HL-60/S4 treated with phorbol 12-myristate 13-acetate at 8.2 ng/mL for 4 days and 3 days (cell line): ENCODE measurements around the gene MRPL36.

ENCODE experiments used
- in situ Hi-C: fragments of 300-500 bp; cut with MboI; formaldehyde crosslinking; loops from 2 replicates; pipeline ENCODE4 v1.15.0; 2022; ENCODE audit warnings: low sequenced_read_pairs

The MRPL36 gene

DNA sequence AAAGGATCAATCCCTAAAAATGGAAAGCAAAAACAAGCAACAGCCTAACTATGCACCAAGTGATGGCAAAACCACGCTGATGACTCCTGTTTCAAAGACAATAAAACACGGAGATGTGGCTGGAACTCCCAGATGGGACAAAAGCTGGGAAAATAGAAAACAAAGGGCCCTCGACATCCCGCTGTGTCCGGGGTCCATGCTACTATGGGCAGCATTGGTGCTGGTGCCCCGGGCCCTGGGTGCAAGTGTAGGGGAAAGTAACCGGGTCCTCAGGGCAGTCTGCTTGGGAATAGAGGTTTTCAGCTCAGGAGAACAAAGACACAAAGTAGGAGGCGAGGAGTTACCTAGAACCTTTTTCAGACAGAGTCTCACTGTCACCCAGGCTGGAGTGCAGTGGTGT is 46.1 kb downstream of the MRPL36 start:
- in situ Hi-C loops = loop anchor here (10.0 to 25.0 kb wide), 2 partner anchors 259 to 401 kb away; no protein-coding TSS in a partner anchor

GRCh38 chr5:1752881-1753280 is 46.8 kb downstream of the MRPL36 start:
- in situ Hi-C loops = loop anchor here (10.0 to 25.0 kb wide), 2 partner anchors 259 to 402 kb away; no protein-coding TSS in a partner anchor

DNA sequence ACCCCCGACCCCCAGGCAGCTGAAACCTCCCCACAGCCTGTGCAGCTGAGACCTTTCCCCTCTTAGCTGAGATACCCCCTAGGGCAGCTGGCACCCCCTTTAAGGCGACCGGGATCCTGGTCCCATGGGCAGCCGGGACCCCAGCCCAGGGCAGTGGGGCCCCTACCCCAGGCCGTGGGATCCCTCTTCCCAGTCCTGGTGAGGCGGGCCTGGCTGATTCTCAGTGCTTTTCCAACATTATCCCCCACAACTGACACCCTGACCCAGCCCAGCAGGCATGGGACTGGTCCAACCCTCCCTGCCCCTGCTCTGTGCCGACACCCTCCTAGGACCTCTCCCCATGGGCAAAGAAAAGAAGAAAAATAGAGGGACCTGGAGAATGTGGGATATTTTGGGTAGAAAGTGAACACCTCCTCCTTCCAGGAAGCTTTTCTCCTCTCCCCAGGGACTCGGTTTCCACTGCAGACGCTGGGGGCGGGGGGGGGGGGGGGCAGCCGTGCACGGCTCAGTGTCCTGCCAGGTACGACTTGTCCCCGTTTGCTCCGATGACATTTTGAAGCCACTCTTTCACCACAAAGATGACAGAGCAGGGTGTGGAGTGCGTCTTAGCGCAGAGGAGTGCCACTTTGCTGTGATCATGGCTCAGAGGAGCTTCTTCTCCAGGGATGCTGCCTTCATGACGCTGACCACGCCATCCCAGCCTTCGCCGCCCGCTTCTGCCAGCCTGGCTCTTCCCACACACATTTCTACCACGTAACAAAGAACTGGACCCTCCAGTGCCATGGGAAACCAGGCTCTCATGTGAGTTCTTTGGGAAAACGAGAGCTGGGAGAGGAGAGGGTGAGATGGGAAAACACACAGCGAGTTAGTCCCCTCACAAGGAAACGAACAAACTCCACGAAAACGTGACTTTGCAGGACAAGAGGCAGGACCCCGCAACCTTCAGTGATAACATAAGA is 47.5 kb downstream of the MRPL36 start:
- in situ Hi-C loops = loop anchor here (10.0 to 25.0 kb wide), 2 partner anchors 260 to 403 kb away; no protein-coding TSS in a partner anchor

DNA sequence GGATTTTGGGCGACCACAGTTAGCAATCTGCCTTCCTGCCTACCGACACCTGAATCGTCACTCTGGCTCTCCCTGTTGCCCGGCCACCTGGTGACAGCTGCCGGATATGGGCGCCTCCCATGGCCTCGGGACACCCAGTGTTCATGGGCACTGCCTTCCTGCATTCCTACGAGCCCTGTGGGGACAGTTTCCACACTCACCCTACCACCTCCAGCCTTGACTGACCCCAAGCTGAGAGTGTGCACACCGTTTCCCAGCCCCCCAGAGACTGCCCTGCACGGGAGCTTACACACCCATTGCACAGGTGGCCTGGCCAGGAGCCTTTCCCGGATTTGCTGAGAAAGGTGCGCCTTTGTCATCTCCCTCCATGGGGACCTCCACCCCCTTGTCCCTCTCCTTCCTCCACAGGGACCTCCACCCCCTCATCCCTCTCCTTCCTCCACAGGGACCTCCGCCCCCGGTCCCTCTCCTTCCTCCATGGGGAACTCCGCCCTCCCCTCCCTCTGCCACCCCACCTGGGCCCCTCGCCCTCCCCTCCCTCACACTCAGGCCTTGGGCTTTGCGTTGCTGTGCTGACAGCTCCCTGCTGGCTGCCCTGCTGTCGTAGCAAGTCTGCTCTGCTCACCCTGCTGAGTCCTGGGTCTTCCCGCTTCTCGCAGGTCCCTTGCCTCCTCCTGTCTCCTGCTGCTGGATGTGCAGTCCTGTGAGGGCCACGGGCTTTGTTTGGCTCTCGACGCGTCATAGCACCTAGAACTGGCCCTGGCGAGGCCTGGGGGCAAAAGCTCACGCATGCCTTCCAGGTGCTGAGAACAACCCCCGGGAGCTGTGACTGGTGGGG is 48.4 kb downstream of the MRPL36 start:
- in situ Hi-C loops = loop anchor here (10.0 to 25.0 kb wide), 2 partner anchors 261 to 404 kb away; no protein-coding TSS in a partner anchor

DNA sequence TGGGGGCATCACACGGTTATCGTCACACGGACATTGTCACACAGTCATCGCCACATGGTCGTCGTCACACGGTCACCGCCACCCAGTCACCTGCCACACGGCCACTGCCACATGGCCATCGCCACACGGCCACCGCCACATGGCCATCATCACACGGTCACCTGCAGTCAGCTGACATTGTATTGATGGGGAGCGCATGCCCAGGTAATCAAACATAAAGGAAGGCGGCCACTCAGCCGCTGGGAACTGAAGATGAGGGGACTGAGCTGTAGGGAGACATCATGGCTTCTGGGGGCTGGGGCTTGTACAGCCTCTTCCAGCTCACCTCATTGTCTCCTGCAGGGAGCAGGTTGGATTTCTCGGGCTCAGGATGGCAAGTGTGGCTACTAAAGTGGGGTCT is 49.2 kb downstream of the MRPL36 start:
- in situ Hi-C loops = loop anchor here (10.0 to 25.0 kb wide), 2 partner anchors 262 to 404 kb away; no protein-coding TSS in a partner anchor

GRCh38 chr5:1749346-1750124 is 50.1 kb downstream of the MRPL36 start:
- in situ Hi-C loops = loop anchor here (10.0 to 25.0 kb wide), 2 partner anchors 263 to 405 kb away; no protein-coding TSS in a partner anchor

GRCh38 chr5:1748845-1749244 is 50.8 kb downstream of the MRPL36 start:
- in situ Hi-C loops = no loop called here
